RWPE2 (cell line): ENCODE data around the gene ARHGAP42.

Experiments used
- ATAC-seq: fragments of 200-7000 bp; cut with Tn5 transposase; 3 replicates; pipeline ENCODE4 v1.9.1; 2021; ENCODE audit warnings: low read depth
- DNase-seq: peaks from one replicate; pipeline ENCODE4 v3.0.0-alpha.2; 2020; ENCODE audit warnings: low spot score
- H3K27ac ChIP-seq: fragments of 450-650 bp; 2 replicates; pipeline ENCODE4 v1.5.1; 2017; ENCODE audit warnings: mild to moderate bottlenecking; ENCODE audit not compliant: poor library complexity, severe bottlenecking
- H3K27me3 ChIP-seq: fragments of 250-450 bp; sonication (Bioruptor Pico); 2 replicates; pipeline ENCODE4 v1.5.1; 2021; ENCODE audit warnings: mild to moderate bottlenecking, moderate library complexity; ENCODE audit not compliant: insufficient read depth, poor library complexity, severe bottlenecking
- H3K36me3 ChIP-seq: fragments of 250-450 bp; sonication (Bioruptor Pico); 2 replicates; pipeline ENCODE4 v1.5.1; 2020; ENCODE audit warnings: low read depth, mild to moderate bottlenecking, moderate library complexity
- H3K4me1 ChIP-seq: fragments of 250-450 bp; sonication (Bioruptor Pico); 2 replicates; pipeline ENCODE4 v1.5.1; 2021; ENCODE audit warnings: mild to moderate bottlenecking, moderate library complexity; ENCODE audit not compliant: insufficient read depth, poor library complexity, severe bottlenecking
- H3K4me3 ChIP-seq: fragments of 250-450 bp; sonication (Bioruptor Pico); 2 replicates; pipeline ENCODE4 v1.5.1; 2021; ENCODE audit warnings: mild to moderate bottlenecking, moderate library complexity; ENCODE audit not compliant: severe bottlenecking
- H3K9me3 ChIP-seq: fragments of 250-450 bp; sonication (Bioruptor Pico); 2 replicates; pipeline ENCODE4 v1.5.1; 2021; ENCODE audit warnings: mild to moderate bottlenecking, moderate library complexity; ENCODE audit not compliant: severe bottlenecking
- CTCF ChIP-seq: fragments of 450-650 bp; IDR thresholded peaks from one replicate; pipeline ENCODE4 v1.5.1; 2017; ENCODE audit warnings: mild to moderate bottlenecking, moderate library complexity; ENCODE audit not compliant: poor library complexity, severe bottlenecking

Gene ARHGAP42

GRCh38 chr11:100672498-100673033, 14.5 kb upstream of the ARHGAP42 start:
- Histone ChIP-seq H3K4me1 (no peaks in the 10 kb centered on the region), H3K4me3 (no peak overlapping the region), H3K27me3 (no peaks in the 10 kb centered on the region), H3K27ac (no peak overlapping the region), H3K9me3 (no peaks in the 10 kb centered on the region), H3K36me3 (no peaks in the 10 kb centered on the region)
- ATAC-seq (no peak), DNase-seq (no peak)
- TF ChIP-seq CTCF, result no peak

GRCh38 chr11:100673063-100673462, 14.0 kb upstream of the ARHGAP42 start:
- no peaks in the 10 kb centered on the region for H3K9me3 ChIP-seq
- ATAC-seq, result no peak
- no peaks in the 10 kb centered on the region for H3K36me3 ChIP-seq
- no peak overlapping the region for H3K27ac ChIP-seq
- no peaks in the 10 kb centered on the region for H3K27me3 ChIP-seq
- DNase-seq, result no peak
- no peak for TF ChIP-seq CTCF
- H3K4me1 ChIP-seq, result no peaks in the 10 kb centered on the region
- no peak overlapping the region for H3K4me3 ChIP-seq

- H3K27ac ChIP-seq, result no peak overlapping the region
- no peaks in the 10 kb centered on the region for H3K4me1 ChIP-seq
- H3K9me3 ChIP-seq, result no peaks in the 10 kb centered on the region
- DNase-seq, result no peak
- H3K4me3 ChIP-seq, result no peak overlapping the region
- H3K36me3 ChIP-seq, result no peaks in the 10 kb centered on the region
- ATAC-seq, result no peak
- TF ChIP-seq CTCF, result no peak
- no peaks in the 10 kb centered on the region for H3K27me3 ChIP-seq
These were observed 12.9 kb upstream of the ARHGAP42 start for GRCh38 chr11:100674212-100674611.

GRCh38 chr11:100675115-100675650, 11.9 kb upstream of the ARHGAP42 start:
- no peak for ATAC-seq
- no peaks in the 10 kb centered on the region for H3K36me3 ChIP-seq
- no peak for TF ChIP-seq CTCF
- no peaks in the 10 kb centered on the region for H3K27me3 ChIP-seq
- H3K9me3 ChIP-seq, result no peaks in the 10 kb centered on the region
- no peak overlapping the region for H3K4me3 ChIP-seq
- DNase-seq, result no peak
- H3K4me1 ChIP-seq, result no peaks in the 10 kb centered on the region
- H3K27ac ChIP-seq, result no peak overlapping the region

- Histone ChIP-seq H3K4me1 (no peaks in the 10 kb centered on the region), H3K27me3 (no peaks in the 10 kb centered on the region), H3K27ac (no peak overlapping the region), H3K4me3 (no peak overlapping the region), H3K36me3 (no peaks in the 10 kb centered on the region), H3K9me3 (no peaks in the 10 kb centered on the region)
- TF ChIP-seq CTCF, result no peak
- DNase-seq (no peak), ATAC-seq (no peak)
These were observed 10.2 kb upstream of the ARHGAP42 start for GRCh38 chr11:100676901-100677300.
